Fibroblast of lung (primary cell): ENCODE results near the gene KIF16B.

ENCODE experiments used
- EZH2 ChIP-seq: IDR thresholded peaks from 2 replicates; pipeline ENCODE4 v1.5.1; 2012; ENCODE audit warnings: low read length, control low read depth, mild to moderate bottlenecking; ENCODE audit errors: missing control alignments
- TF ChIP-seq, protein P1 (sequence below), 2 donors: IDR thresholded peaks in 1 of 2; conservative IDR thresholded peaks in 1 of 2; 1 replicate in 1 of 2; 2 replicates in 1 of 2; pipeline ENCODE4 v1.5.1; 2011 to 2012; ENCODE audit warnings: low read length in 2 of 2, control low read depth in 1 of 2, inconsistent platforms in 1 of 2, low read depth in 1 of 2, mild to moderate bottlenecking in 1 of 2

DNA sequence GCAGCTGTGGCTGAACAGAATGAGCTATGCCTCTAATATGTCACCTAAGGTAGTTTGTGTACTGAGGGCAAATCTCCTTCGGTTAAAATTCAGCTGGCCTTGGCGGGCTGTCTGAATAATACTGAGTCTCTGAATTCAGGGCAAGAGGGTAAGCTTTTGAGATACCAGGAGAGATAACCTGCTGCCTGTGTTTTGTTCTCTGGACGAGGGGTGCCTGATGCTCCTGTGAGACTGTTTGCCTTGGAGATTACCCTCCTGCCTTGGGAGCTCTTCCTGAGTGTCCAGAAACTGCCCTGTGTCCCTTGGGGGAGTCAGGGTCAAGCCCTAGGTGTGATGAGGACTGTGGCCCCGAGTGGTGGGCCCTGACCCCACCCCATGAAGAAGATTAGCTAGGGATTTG lies 282.9 kb downstream of the KIF16B start:
- TF ChIP-seq, protein P1, sequence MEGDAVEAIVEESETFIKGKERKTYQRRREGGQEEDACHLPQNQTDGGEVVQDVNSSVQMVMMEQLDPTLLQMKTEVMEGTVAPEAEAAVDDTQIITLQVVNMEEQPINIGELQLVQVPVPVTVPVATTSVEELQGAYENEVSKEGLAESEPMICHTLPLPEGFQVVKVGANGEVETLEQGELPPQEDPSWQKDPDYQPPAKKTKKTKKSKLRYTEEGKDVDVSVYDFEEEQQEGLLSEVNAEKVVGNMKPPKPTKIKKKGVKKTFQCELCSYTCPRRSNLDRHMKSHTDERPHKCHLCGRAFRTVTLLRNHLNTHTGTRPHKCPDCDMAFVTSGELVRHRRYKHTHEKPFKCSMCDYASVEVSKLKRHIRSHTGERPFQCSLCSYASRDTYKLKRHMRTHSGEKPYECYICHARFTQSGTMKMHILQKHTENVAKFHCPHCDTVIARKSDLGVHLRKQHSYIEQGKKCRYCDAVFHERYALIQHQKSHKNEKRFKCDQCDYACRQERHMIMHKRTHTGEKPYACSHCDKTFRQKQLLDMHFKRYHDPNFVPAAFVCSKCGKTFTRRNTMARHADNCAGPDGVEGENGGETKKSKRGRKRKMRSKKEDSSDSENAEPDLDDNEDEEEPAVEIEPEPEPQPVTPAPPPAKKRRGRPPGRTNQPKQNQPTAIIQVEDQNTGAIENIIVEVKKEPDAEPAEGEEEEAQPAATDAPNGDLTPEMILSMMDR (conservative IDR thresholded peaks at IDR 0.05 in 1 of 2, IDR thresholded peaks at IDR 0.05 in 1 of 2; ENCODE audit: low read depth in 1 of 2, low read length in 2 of 2) = no peak
- TF ChIP-seq EZH2 = no peak
